Activated CD4-positive, alpha-beta memory T cell treated with anti-CD3 and anti-CD28 coated beads, Interleukin-2, amount 10 ng/mL, durations not matched to agents 7 days and 5 days (primary cell): Measurements from ENCODE around the gene CROCC. TPM values are rescaled to one million over a fixed set of nuclear protein-coding genes. Genes with fewer than 3 reads are reported as not detected.
"Not testable (repeated sequence)": the region's sequence is repeated elsewhere in the genome, so short reads cannot be mapped to it uniquely, and the experiment has no call there.

Experiments used
- CTCF ChIA-PET: fragments of 350-600 bp; sonication (Branson Sonifier 250); formaldehyde crosslinking; loops from one replicate; lab custom pipeline; 2021; ENCODE audit warnings: antibody characterized with exemption, inconsistent platforms; lab: Charles Lee
- POLR2A ChIA-PET: fragments of 350-600 bp; sonication (Branson Sonifier 250); formaldehyde crosslinking; loops from one replicate; lab custom pipeline; 2021; ENCODE audit warnings: antibody characterized with exemption; lab: Charles Lee
- DNase-seq: peaks from one replicate; pipeline ENCODE4 v3.0.0-alpha.2; 2020
- H3K27ac Mint-ChIP-seq: one replicate; pipeline ENCODE4 v1.8.0; 2021; ENCODE audit warnings: mild to moderate bottlenecking, mixed read lengths
- H3K27me3 Mint-ChIP-seq: one replicate; pipeline ENCODE4 v1.8.0; 2021; ENCODE audit warnings: mixed read lengths
- H3K36me3 Mint-ChIP-seq: one replicate; pipeline ENCODE4 v1.8.0; 2021; ENCODE audit warnings: low read depth, mixed read lengths
- H3K4me1 Mint-ChIP-seq: one replicate; pipeline ENCODE4 v1.8.0; 2021; ENCODE audit warnings: mixed read lengths
- H3K4me3 Mint-ChIP-seq: one replicate; pipeline ENCODE4 v1.8.0; 2021; ENCODE audit warnings: mild to moderate bottlenecking, mixed read lengths
- H3K9me3 Mint-ChIP-seq: one replicate; pipeline ENCODE4 v1.8.0; 2021; ENCODE audit warnings: mixed read lengths
- total RNA-seq, 2 experiments: library from RNA; stranded (reverse); gene quantifications; one replicate each; pipeline ENCODE4 v1.2.3, GENCODE V29; 2021

The CROCC gene
- total RNA-seq, 2 experiments from 2014 or later = 18.3 to 18.8 TPM

DNA sequence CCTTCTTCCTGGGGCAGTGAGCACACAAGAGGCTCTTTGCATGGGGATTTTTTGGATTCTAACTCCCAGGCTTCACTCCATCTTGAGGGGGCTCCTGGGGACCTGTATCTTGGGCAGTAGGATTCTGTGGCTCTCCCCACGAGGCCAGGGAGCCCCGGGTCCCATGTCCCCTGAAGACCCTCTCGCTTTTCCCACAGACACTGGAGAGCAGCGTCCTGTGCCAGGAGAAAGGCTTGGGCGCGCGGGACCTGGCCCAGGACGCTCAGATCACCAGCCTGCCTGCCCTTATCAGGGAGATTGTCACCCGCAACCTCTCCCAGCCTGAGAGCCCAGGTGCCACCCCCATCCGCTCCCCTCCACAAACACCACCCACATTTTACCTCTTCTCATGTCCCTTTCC is 735 bp downstream of the CROCC start:
- Mint-ChIP-seq H3K4me1 (peaks cover 19% of the 10 kb centered on the region), H3K4me3 (no peak overlapping the region), H3K36me3 (no peaks in the 10 kb centered on the region), H3K9me3 (no peaks in the 10 kb centered on the region), H3K27ac (no peak overlapping the region), H3K27me3 (peaks cover 3% of the 10 kb centered on the region)
- CTCF ChIA-PET = no interaction called here
- POLR2A ChIA-PET = interaction anchor here (6.2 kb wide), 1 partner anchor 18 kb away, joined by 35 read pairs; no protein-coding TSS in a partner anchor
- DNase-seq = no peak

DNA sequence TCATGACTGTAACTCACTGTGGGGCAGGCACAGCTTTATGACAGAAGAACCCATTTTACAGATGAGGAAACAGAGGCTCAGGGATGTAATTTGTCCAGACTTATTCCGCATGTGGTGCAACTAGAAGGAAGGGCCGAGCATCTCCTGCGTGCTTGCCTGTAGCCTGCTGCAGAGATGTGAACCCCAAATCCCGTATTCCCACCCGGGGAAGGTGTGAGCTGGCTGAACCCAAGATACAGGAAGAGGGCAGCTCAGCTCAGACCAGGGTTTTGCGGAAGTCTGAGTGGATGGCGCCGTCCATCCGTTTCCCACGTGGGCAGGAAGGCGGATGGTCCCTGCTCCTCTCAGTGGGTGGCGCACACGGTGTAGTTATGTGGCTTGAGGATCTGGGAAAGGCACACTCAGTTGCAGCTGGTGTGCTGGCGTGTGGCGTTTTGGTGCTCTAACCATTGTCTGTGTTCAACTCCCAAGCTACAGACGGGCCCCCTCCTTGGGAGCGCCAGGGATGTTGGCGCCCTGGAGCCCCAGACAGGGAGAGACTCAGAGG is 1.2 kb downstream of the CROCC start:
- POLR2A ChIA-PET = interaction anchor here (6.2 kb wide), 1 partner anchor 18 kb away, joined by 35 read pairs; no protein-coding TSS in a partner anchor
- no peaks in the 10 kb centered on the region for H3K36me3 Mint-ChIP-seq
- H3K4me3 Mint-ChIP-seq = no peak overlapping the region
- H3K9me3 Mint-ChIP-seq = no peaks in the 10 kb centered on the region
- peaks cover 19% of the 10 kb centered on the region for H3K4me1 Mint-ChIP-seq
- H3K27me3 Mint-ChIP-seq = peaks cover 3% of the 10 kb centered on the region
- DNase-seq = no peak
- CTCF ChIA-PET = no interaction called here
- no peak overlapping the region for H3K27ac Mint-ChIP-seq

GRCh38 chr1:16924216-16924918 is 2.6 kb downstream of the CROCC start:
- H3K9me3 Mint-ChIP-seq = no peaks in the 10 kb centered on the region
- H3K27ac Mint-ChIP-seq = no peak overlapping the region
- H3K36me3 Mint-ChIP-seq = no peaks in the 10 kb centered on the region
- peaks cover 19% of the 10 kb centered on the region for H3K4me1 Mint-ChIP-seq
- POLR2A ChIA-PET = interaction anchor here (6.2 kb wide), 1 partner anchor 20 kb away, joined by 35 read pairs; no protein-coding TSS in a partner anchor
- no peak overlapping the region for H3K4me3 Mint-ChIP-seq
- peaks cover 3% of the 10 kb centered on the region for H3K27me3 Mint-ChIP-seq
- CTCF ChIA-PET = no interaction called here
- no peak for DNase-seq

- H3K27me3 Mint-ChIP-seq = peaks cover 3% of the 10 kb centered on the region
- POLR2A ChIA-PET = interaction anchor here (1.2 kb wide), 1 partner anchor 20 kb away, joined by 6 read pairs; no protein-coding TSS in a partner anchor
- no peaks in the 10 kb centered on the region for H3K9me3 Mint-ChIP-seq
- no peak for DNase-seq
- CTCF ChIA-PET = no interaction called here
- no peak overlapping the region for H3K27ac Mint-ChIP-seq
- no peaks in the 10 kb centered on the region for H3K36me3 Mint-ChIP-seq
- no peak overlapping the region for H3K4me3 Mint-ChIP-seq
- peaks cover 19% of the 10 kb centered on the region for H3K4me1 Mint-ChIP-seq
Observed at GRCh38 chr1:16924919-16925477, 3.3 kb downstream of the CROCC start.

DNA sequence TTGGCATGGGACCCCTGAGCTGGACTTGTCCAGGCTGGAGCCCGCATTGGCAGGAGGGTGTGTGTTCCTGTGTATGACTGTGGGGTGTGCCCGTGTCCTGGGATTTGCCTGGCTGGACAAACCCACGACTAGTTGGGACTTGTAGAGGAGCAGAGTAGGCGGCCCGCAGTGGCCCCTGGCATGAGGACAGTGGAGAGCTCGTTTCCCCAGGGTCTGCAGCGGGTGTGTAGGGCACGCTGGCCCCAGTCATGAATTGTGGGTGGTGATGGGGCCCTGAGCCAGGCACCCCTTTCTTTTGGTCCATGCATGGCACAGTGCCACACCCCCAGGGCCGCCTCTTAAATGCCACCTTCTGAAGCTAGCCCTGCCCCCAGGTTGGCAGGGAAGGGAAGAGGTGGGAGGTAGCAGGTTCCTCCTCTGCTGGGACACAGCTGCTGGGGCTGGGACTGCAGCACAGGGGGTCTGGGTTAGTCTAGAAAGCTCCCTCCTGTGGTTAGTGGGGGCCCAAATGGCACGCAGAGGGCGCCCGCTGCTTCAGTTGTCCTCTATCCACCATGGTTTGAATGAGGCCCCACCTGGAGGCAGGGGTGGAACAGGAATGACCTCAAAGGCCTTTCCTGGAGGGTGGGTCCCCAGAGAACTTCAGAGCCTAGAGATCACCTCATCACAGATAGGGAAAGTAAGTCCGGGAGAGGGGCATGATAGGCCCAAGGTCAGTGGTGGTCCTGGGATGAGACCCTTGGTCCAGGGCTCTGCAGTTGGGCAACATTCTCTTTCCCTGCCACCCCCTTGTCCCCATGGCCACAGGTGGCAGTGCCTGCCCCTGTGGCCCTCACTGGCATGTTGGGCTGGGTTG is 4.1 kb downstream of the CROCC start:
- Mint-ChIP-seq H3K27me3 (peaks cover 1% of the 10 kb centered on the region), H3K27ac (no peak overlapping the region), H3K36me3 (no peaks in the 10 kb centered on the region), H3K4me3 (no peak overlapping the region), H3K9me3 (no peaks in the 10 kb centered on the region), H3K4me1 (peaks cover 19% of the 10 kb centered on the region)
- ChIA-PET POLR2A (interaction anchor here (1.2 kb wide), 1 partner anchor 21 kb away, joined by 6 read pairs; no protein-coding TSS in a partner anchor), CTCF (no interaction called here)
- no peak for DNase-seq

DNA sequence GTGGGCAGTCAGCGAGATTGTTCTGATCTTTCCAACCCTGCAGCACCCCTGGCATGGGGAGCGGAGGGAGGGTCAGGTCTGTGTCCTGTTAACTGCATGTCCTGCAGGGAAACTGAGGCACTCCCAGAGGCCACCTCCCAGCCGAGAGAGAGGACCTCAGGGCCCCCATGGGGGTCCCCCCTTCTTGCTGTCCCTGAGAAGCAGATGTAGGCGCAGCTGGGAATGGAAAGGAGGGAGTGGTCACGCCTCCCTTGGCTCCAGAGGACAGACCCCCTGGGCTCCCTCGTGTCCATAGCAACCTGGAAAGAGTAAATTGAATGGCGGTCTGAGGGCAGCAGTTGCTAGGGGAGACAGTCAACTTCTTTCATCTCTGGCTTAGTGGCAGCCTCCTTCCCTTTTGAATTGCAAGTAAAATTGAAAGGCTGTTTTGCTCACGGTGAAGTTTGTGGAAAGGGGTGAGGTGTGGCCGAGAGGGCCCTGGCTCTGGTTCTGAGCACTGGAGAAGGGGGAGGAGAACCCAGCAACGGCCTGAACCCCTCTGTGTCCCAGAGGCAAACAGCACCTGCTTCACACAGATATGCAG is 4.9 kb downstream of the CROCC start:
- POLR2A ChIA-PET = interaction anchor here (1.2 kb wide), 1 partner anchor 21 kb away, joined by 6 read pairs; no protein-coding TSS in a partner anchor
- DNase-seq = no peak
- Mint-ChIP-seq H3K4me3 (no peak overlapping the region), H3K27ac (no peak overlapping the region), H3K4me1 (peaks cover 15% of the 10 kb centered on the region), H3K9me3 (no peaks in the 10 kb centered on the region), H3K36me3 (no peaks in the 10 kb centered on the region), H3K27me3 (no peaks in the 10 kb centered on the region)
- CTCF ChIA-PET = no interaction called here

- peaks cover 8% of the 10 kb centered on the region for H3K4me1 Mint-ChIP-seq
- no peak overlapping the region for H3K27ac Mint-ChIP-seq
- no peaks in the 10 kb centered on the region for H3K9me3 Mint-ChIP-seq
- H3K4me3 Mint-ChIP-seq = no peak overlapping the region
- H3K36me3 Mint-ChIP-seq = no peaks in the 10 kb centered on the region
- POLR2A ChIA-PET = no interaction called here
- no peak for DNase-seq
- CTCF ChIA-PET = no interaction called here
- H3K27me3 Mint-ChIP-seq = no peaks in the 10 kb centered on the region
Observed at GRCh38 chr1:16927256-16927655, 5.5 kb downstream of the CROCC start.

GRCh38 chr1:16927711-16928485 is 6.2 kb downstream of the CROCC start:
- Mint-ChIP-seq H3K4me1 (peaks cover 4% of the 10 kb centered on the region), H3K4me3 (no peak overlapping the region), H3K9me3 (no peaks in the 10 kb centered on the region), H3K36me3 (no peaks in the 10 kb centered on the region), H3K27me3 (no peaks in the 10 kb centered on the region), H3K27ac (no peak overlapping the region)
- ChIA-PET CTCF (no interaction called here), POLR2A (interaction anchor here (1.1 kb wide), 1 partner anchor 414 kb away, joined by 3 read pairs; no protein-coding TSS in a partner anchor)
- DNase-seq = no peak

DNA sequence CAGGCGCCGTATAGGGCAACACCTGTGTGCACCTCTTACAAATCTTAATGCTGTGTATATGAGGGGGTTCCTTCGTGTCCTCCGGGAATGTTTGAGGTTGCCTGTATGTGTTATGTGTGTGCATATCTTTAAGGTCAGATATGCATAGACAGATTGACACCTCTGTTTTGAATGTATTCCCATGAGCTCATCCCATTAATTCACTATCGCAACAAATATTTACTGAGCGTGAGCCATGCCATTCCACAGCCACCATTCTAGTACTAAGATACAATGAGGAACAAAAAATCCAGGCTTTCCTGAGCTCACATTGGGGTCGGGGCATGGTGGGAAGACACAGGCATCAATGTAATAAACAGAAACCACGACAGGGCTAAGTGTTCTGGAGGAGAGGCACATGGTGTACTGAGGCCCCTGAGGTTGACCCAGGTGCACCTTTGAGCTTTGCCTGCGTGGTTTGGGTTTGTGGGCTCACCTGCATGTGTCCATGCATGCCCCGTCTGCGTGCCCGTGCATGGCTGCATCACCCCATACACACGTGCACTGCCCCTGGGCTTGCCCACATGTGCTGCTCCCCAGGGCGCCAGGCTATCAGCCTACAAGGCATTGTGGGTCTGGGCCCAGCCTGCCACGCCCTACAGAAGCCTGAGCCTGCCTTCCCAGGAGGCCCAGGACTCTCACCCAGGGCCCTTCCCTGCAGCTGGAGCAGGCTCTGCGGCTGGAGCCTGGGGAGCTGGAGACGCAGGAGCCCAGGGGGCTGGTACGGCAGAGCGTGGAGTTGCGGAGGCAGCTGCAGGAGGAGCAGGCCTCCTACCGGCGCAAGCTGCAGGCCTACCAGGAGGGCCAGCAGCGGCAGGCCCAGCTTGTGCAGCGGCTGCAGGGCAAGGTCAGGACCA is 7.7 kb downstream of the CROCC start:
- CTCF ChIA-PET = interaction anchor here (1.3 kb wide), 1 partner anchor 31 kb away, joined by 3 read pairs; no protein-coding TSS in a partner anchor
- POLR2A ChIA-PET = interaction anchor here (1.8 kb wide), 1 partner anchor 25 kb away, joined by 7 read pairs; no protein-coding TSS in a partner anchor
- not testable (repeated sequence) for H3K27me3 Mint-ChIP-seq, H3K27ac Mint-ChIP-seq, H3K4me3 Mint-ChIP-seq, H3K36me3 Mint-ChIP-seq, H3K4me1 Mint-ChIP-seq, DNase-seq, H3K9me3 Mint-ChIP-seq

GRCh38 chr1:16931206-16931934 is 9.6 kb downstream of the CROCC start:
- H3K4me3 Mint-ChIP-seq, POLR2A ChIA-PET, H3K4me1 Mint-ChIP-seq, H3K36me3 Mint-ChIP-seq, DNase-seq, H3K27ac Mint-ChIP-seq, H3K27me3 Mint-ChIP-seq, CTCF ChIA-PET, H3K9me3 Mint-ChIP-seq: not testable (repeated sequence)

- H3K27me3 Mint-ChIP-seq, H3K27ac Mint-ChIP-seq, POLR2A ChIA-PET, H3K36me3 Mint-ChIP-seq, H3K4me3 Mint-ChIP-seq, DNase-seq, H3K4me1 Mint-ChIP-seq, H3K9me3 Mint-ChIP-seq: not testable (repeated sequence)
- CTCF ChIA-PET = interaction anchor here (0.6 kb wide), 1 partner anchor 318 kb away, joined by 3 read pairs; no protein-coding TSS in a partner anchor
Observed at GRCh38 chr1:16933945-16934344, 12.2 kb downstream of the CROCC start.
